ENCODE results near the gene HOMER1. TPM values are rescaled to one million over a fixed set of nuclear protein-coding genes. Genes with fewer than 3 reads are reported as not detected.
"Not testable (repeated sequence)": the region's sequence is repeated elsewhere in the genome, so short reads cannot be mapped to it uniquely, and the experiment has no call there.

The HOMER1 gene
- total and polyA plus RNA-seq, 7 experiments from 2014 or later, result 0.83 to 4.3 (median 2.6) TPM

DNA sequence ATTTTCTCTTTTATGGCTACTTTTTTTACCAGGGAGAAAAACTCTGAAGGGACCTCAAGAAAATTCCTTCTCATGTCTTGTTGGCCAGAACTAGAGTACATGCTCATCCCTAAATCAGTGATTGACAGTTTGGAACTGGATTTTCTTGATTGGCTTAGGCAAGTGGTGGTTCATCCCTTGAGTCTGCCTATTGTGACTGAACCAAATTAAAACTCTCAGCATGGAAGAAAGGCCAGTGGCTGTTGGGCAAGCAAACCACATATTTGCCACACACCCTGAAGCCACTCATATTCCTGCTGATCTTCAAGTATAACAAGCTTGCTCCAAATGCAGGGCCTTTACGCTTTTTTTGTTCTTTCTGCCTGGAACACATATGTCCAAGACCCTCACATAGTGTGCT lies 7.2 kb upstream of the HOMER1 start:
- H3K4me1 ChIP-seq (ENCODE audit: control insufficient read depth in 2 of 2, insufficient read depth in 2 of 2, low read length in 2 of 2), result peaks cover 0 to 6% of the 10 kb centered on the region in 2 donors
- no peaks in the 10 kb centered on the region for H3K36me3 ChIP-seq (ENCODE audit: control insufficient read depth in 2 of 3, insufficient read depth in 3 of 3, low read length in 3 of 3)
- Mint-ChIP-seq H3K36me3 (peaks cover under 1 to 10% (median 4%) of the 10 kb centered on the region in 5 donors), H3K4me3 (no peak overlapping the region), H3K27ac (no peak overlapping the region), H3K9me3 (peaks cover 2 to 21% (median 10%) of the 10 kb centered on the region in 11 donors), H3K27me3 (peaks cover 0 to 10% (median 4%) of the 10 kb centered on the region in 5 donors), H3K4me1 (peaks cover 3 to 22% (median 13%) of the 10 kb centered on the region in 7 donors)
- no peaks in the 10 kb centered on the region for H3K27me3 ChIP-seq (ENCODE audit: control insufficient read depth in 2 of 2, insufficient read depth in 2 of 2, low read length in 2 of 2)
- no peak overlapping the region for H3K4me3 ChIP-seq (ENCODE audit: low read length)
- CTCF ChIA-PET, result no interaction called here
- H3K27ac ChIP-seq (ENCODE audit: low read depth, low read length), result no peak overlapping the region
- ATAC-seq, result no peak
- POLR2A ChIA-PET, result no interaction called here
- DNase-seq, result no peak
- peaks cover 0 to 11% (median 0%) of the 10 kb centered on the region in 3 experiments for H3K9me3 ChIP-seq (ENCODE audit: control insufficient read depth in 2 of 3, low read length in 3 of 3)
- intact Hi-C loops (cut with micrococcal nuclease), result no loop called here

- Histone ChIP-seq H3K36me3 (ENCODE audit: control insufficient read depth in 2 of 3, insufficient read depth in 3 of 3, low read length in 3 of 3) (no peaks in the 10 kb centered on the region), H3K27ac (ENCODE audit: low read depth, low read length) (no peak overlapping the region), H3K9me3 (ENCODE audit: control insufficient read depth in 2 of 3, low read length in 3 of 3) (no peaks in the 10 kb centered on the region), H3K4me1 (ENCODE audit: control insufficient read depth in 2 of 2, insufficient read depth in 2 of 2, low read length in 2 of 2) (peaks cover 4 to 12% of the 10 kb centered on the region in 2 donors), H3K4me3 (ENCODE audit: low read length) (no peak overlapping the region), H3K27me3 (ENCODE audit: control insufficient read depth in 2 of 2, insufficient read depth in 2 of 2, low read length in 2 of 2) (no peaks in the 10 kb centered on the region)
- peak overlapping the region in 1 of 9 donors; percentile 21 for H3K27ac Mint-ChIP-seq
- ATAC-seq (no peak), DNase-seq (no peak)
- intact Hi-C loops (cut with micrococcal nuclease), result loop anchor here in 1 of 2 donors (10.0 kb wide), 1 partner anchor 676 kb away; no protein-coding TSS in a partner anchor
- CTCF ChIA-PET, result no interaction called here
- no peak overlapping the region for H3K4me3 Mint-ChIP-seq
- POLR2A ChIA-PET, result no interaction called here
- H3K4me1 Mint-ChIP-seq, result peaks cover 6 to 31% (median 21%) of the 10 kb centered on the region in 7 donors
- peaks cover 0 to 9% (median 0%) of the 10 kb centered on the region in 5 donors for H3K27me3 Mint-ChIP-seq
- H3K36me3 Mint-ChIP-seq, result no peaks in the 10 kb centered on the region
- H3K9me3 Mint-ChIP-seq, result peaks cover 0 to 4% (median 0%) of the 10 kb centered on the region in 11 donors
These were observed 4.8 kb upstream of the HOMER1 start for GRCh38 chr5:79518718-79519117.

DNA sequence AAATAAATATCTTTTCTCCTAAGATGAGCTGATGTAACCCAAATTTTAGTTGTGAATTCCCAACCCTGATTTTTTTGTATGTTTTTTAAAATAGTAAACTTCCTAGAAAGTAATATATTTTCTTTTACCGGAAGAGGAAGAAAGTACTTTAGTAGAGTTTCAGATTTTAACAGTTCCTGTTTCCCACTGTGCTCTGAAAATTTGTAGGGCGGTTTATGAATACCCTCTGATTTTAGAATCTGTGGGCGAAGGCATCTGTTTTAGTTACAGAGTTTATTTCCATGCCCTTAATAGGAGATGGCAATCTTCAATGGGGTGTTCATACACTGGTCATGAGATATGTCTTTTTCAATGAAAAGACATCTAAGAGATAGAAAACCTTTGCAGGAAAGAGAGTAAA lies 3.7 kb upstream of the HOMER1 start:
- intact Hi-C loops (cut with micrococcal nuclease), result loop anchor here in 1 of 2 donors (10.0 kb wide), 1 partner anchor 677 kb away; no protein-coding TSS in a partner anchor
- H3K4me3 ChIP-seq (ENCODE audit: low read length), result no peak overlapping the region
- Mint-ChIP-seq H3K4me3 (peak overlapping the region in 4 of 10 donors; percentile 9 to 69 (median 28)), H3K27me3 (peaks cover 0 to 9% (median 5%) of the 10 kb centered on the region in 5 donors), H3K9me3 (peaks cover 0 to 4% (median 0%) of the 10 kb centered on the region in 11 donors), H3K4me1 (peaks cover 6 to 38% (median 28%) of the 10 kb centered on the region in 7 donors), H3K36me3 (no peaks in the 10 kb centered on the region), H3K27ac (peak overlapping the region in 6 of 9 donors; percentile 38 to 89 (median 74))
- H3K27ac ChIP-seq (ENCODE audit: low read depth, low read length), result peak overlapping the region; percentile 42
- ATAC-seq (no peak), DNase-seq (no peak)
- H3K9me3 ChIP-seq (ENCODE audit: control insufficient read depth in 2 of 3, low read length in 3 of 3), result no peaks in the 10 kb centered on the region
- ChIA-PET CTCF (no interaction called here), POLR2A (interaction anchor here (0.8 kb wide), 1 partner anchor 9 kb away, joined by 3 read pairs; no protein-coding TSS in a partner anchor)
- peaks cover 0 to 7% of the 10 kb centered on the region in 2 donors for H3K27me3 ChIP-seq (ENCODE audit: control insufficient read depth in 2 of 2, insufficient read depth in 2 of 2, low read length in 2 of 2)
- no peaks in the 10 kb centered on the region for H3K36me3 ChIP-seq (ENCODE audit: control insufficient read depth in 2 of 3, insufficient read depth in 3 of 3, low read length in 3 of 3)
- H3K4me1 ChIP-seq (ENCODE audit: control insufficient read depth in 2 of 2, insufficient read depth in 2 of 2, low read length in 2 of 2), result peaks cover 4 to 21% of the 10 kb centered on the region in 2 donors

DNA sequence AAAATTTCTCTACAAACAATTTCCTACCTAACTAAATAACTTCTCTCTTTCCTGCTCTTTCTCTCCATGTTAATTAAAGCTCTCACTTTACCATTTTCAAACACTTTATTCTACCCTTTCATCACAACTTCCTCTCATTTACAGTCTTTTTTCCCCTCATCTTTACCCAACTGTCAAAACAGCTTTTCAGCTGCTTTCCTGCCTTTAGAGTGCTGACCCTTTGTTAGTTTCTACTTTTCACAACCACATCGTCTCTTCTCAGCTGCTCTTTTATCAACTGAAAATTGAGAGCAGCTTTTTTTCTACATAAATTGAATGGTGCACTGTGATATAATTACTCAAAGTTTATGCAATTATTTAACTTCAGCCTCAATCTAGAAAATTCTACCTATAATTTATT lies 3.1 kb upstream of the HOMER1 start:
- H3K27me3 ChIP-seq (ENCODE audit: control insufficient read depth in 2 of 2, insufficient read depth in 2 of 2, low read length in 2 of 2), result peaks cover 0 to 7% of the 10 kb centered on the region in 2 donors
- H3K4me3 ChIP-seq (ENCODE audit: low read length), result no peak overlapping the region
- Mint-ChIP-seq H3K36me3 (no peaks in the 10 kb centered on the region), H3K27me3 (peaks cover 0 to 15% (median 9%) of the 10 kb centered on the region in 5 donors), H3K9me3 (peaks cover 0 to 4% (median 0%) of the 10 kb centered on the region in 11 donors), H3K4me3 (peak overlapping the region in 9 of 10 donors; percentile 10 to 69 (median 26)), H3K4me1 (peaks cover 6 to 43% (median 34%) of the 10 kb centered on the region in 7 donors), H3K27ac (peak overlapping the region in 8 of 9 donors; percentile 2 to 89 (median 60))
- CTCF ChIA-PET, result no interaction called here
- no peaks in the 10 kb centered on the region for H3K9me3 ChIP-seq (ENCODE audit: control insufficient read depth in 2 of 3, low read length in 3 of 3)
- H3K27ac ChIP-seq (ENCODE audit: low read depth, low read length), result peak overlapping the region; percentile 42
- peaks cover 4 to 26% of the 10 kb centered on the region in 2 donors for H3K4me1 ChIP-seq (ENCODE audit: control insufficient read depth in 2 of 2, insufficient read depth in 2 of 2, low read length in 2 of 2)
- no peaks in the 10 kb centered on the region for H3K36me3 ChIP-seq (ENCODE audit: control insufficient read depth in 2 of 3, insufficient read depth in 3 of 3, low read length in 3 of 3)
- intact Hi-C loops (cut with micrococcal nuclease), result loop anchor here in 1 of 2 donors (10.0 kb wide), 1 partner anchor 678 kb away; no protein-coding TSS in a partner anchor
- POLR2A ChIA-PET, result interaction anchor here (0.8 kb wide), 1 partner anchor 8 kb away, joined by 3 read pairs; no protein-coding TSS in a partner anchor
- DNase-seq, result peak in 3 of 9 donors; percentile 7 to 14 (median 14)
- ATAC-seq, result no peak

DNA sequence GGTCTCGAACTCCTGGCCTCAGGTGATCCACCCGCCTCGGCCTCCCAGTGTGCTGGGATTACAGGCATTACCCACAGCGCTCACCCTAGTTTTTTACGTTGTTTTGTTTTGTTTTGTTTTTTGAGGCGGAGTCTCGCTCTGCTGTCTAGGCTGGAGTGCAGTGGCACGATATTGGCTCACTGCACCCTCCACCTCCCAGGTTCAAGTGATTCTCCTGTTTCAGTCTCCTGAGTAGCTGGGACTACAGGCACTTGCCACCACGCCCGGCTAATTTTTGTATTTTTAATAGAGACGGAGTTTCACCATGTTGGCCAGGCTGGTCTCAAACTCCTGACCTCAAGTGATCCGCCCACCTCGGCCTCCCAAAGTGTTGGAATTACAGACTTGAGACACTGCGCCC lies 2.4 kb upstream of the HOMER1 start:
- ATAC-seq; H3K9me3 Mint-ChIP-seq; H3K4me3 ChIP-seq (ENCODE audit: low read length); H3K27ac ChIP-seq (ENCODE audit: low read depth, low read length); DNase-seq; H3K27me3 ChIP-seq (ENCODE audit: control insufficient read depth in 2 of 2, insufficient read depth in 2 of 2, low read length in 2 of 2); H3K36me3 Mint-ChIP-seq; H3K36me3 ChIP-seq (ENCODE audit: control insufficient read depth in 2 of 3, insufficient read depth in 3 of 3, low read length in 3 of 3); CTCF ChIA-PET; POLR2A ChIA-PET; H3K9me3 ChIP-seq (ENCODE audit: control insufficient read depth in 2 of 3, low read length in 3 of 3): not testable (repeated sequence)
- Mint-ChIP-seq H3K4me1 (peaks cover 6 to 49% (median 36%) of the 10 kb centered on the region in 7 donors), H3K4me3 (peak overlapping the region in 1 of 10 donors; percentile 48), H3K27ac (peak overlapping the region in 4 of 9 donors; percentile 17 to 89 (median 34)), H3K27me3 (peaks cover 0 to 20% (median 14%) of the 10 kb centered on the region in 5 donors)
- peaks cover 4 to 26% of the 10 kb centered on the region in 2 donors for H3K4me1 ChIP-seq (ENCODE audit: control insufficient read depth in 2 of 2, insufficient read depth in 2 of 2, low read length in 2 of 2)
- intact Hi-C loops (cut with micrococcal nuclease), result loop anchor here in 1 of 2 donors (10.0 kb wide), 1 partner anchor 678 kb away; no protein-coding TSS in a partner anchor

DNA sequence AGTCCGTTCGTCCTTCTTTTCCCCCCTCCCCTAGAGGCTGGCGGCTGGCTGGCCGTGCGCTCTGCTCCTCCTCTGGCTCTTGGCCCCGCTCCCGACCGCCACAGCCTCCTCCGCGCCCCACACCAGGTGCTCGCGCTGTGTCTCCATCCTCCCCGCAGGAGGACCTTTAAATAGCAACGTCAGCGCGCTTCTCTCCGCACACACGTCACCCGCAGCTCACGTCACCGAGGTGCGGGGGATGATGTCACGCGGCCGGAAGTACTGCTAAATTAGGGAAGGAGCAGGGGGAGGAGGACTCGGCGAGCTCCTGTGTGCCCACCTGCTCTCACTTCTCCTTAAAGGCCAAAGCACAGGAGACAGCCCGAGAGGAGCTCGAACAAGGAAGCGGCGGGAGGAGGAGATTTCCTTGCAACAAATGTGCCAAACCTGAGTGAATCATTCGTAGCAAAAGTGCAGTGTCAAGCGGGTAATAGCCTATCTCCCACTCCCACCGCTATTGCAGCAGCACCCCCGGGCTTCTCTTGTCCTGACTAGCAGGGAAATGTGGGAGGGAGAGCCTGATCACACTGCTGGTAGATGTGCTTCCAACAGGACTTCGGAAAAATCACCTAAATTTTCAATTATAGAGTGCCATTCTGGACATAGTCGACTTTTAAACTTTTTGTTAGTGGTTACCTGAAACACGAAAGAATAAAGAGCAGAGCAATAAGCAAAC lies 614 bp upstream of the HOMER1 start:
- Mint-ChIP-seq H3K4me3 (peak overlapping the region; percentile 88 to 99 (median 98)), H3K4me1 (peaks cover 6 to 53% (median 40%) of the 10 kb centered on the region in 7 donors), H3K27ac (peak overlapping the region; percentile 93 to 99 (median 98)), H3K9me3 (peaks cover 0 to 4% (median 0%) of the 10 kb centered on the region in 11 donors), H3K36me3 (no peaks in the 10 kb centered on the region), H3K27me3 (peaks cover 0 to 27% (median 23%) of the 10 kb centered on the region in 5 donors)
- CTCF ChIA-PET, result interaction anchor here (1.0 kb wide), 1 partner anchor 343 kb away, joined by 3 read pairs; no protein-coding TSS in a partner anchor
- Histone ChIP-seq H3K36me3 (ENCODE audit: control insufficient read depth in 2 of 3, insufficient read depth in 3 of 3, low read length in 3 of 3) (no peaks in the 10 kb centered on the region), H3K27me3 (ENCODE audit: control insufficient read depth in 2 of 2, insufficient read depth in 2 of 2, low read length in 2 of 2) (peaks cover 0 to 7% of the 10 kb centered on the region in 2 donors), H3K27ac (ENCODE audit: low read depth, low read length) (peak overlapping the region; percentile 97), H3K9me3 (ENCODE audit: control insufficient read depth in 2 of 3, low read length in 3 of 3) (no peaks in the 10 kb centered on the region), H3K4me3 (ENCODE audit: low read length) (peak overlapping the region; percentile 71), H3K4me1 (ENCODE audit: control insufficient read depth in 2 of 2, insufficient read depth in 2 of 2, low read length in 2 of 2) (peaks cover 4 to 26% of the 10 kb centered on the region in 2 donors)
- ATAC-seq, result peak; percentile 91
- intact Hi-C loops (cut with micrococcal nuclease), result loop anchor here (1.0 to 10.0 kb wide), 16 partner anchors 98 to 1788 kb away; partner anchors contain the start of genes MTX3 (in 2 of the 2), TENT2 (in 2 of the 2), ZCCHC9 (in 2 of the 2) and AP3B1 (in 1 of the 2)
- peak; percentile 80 to 94 (median 91) for DNase-seq
- POLR2A ChIA-PET, result interaction anchor here (0.5 to 1.6 kb wide), 7 partner anchors 10 to 1788 kb away, joined by 3 to 10 read pairs (median 5); partner anchors contain the start of gene TENT2

Data from naive thymus-derived CD4-positive, alpha-beta T cell (primary cell).